NCI-H1436 (cell line): ENCODE results near the gene COLEC12.

ENCODE experiments used
- DNase-seq: peaks from one replicate; lab custom pipeline; 2025; lab: John Stamatoyannopoulos, UW

The COLEC12 gene

DNA sequence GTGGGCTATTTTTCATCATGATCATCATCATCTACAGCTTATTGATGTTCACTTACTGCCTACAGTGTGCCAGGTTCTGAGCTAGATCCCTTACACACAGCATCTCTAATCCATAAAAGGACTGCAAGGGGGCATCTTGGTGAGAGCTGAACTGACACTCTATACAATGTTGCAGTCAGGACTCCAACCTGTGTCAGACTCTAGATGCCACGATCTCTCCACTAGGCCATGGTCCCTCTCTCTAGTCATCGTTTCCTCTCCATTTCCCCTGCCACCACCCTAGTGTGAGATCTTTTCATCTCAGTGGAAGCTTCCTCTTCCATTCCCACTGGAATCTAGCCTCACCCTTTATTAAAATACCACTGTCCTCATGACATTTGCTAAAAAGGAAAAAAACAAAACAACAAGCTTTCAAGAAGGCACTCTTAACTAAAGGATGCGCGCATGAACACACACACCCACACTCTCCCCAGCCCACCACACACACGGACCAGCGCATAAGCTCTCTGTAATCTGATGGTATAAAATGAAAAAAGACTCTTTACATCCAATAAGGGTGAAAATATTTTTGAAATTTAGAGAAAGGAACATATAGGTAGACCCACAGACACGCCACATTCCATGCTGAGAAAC lies 139.3 kb downstream of the COLEC12 start:
- DNase-seq, result no peak

DNA sequence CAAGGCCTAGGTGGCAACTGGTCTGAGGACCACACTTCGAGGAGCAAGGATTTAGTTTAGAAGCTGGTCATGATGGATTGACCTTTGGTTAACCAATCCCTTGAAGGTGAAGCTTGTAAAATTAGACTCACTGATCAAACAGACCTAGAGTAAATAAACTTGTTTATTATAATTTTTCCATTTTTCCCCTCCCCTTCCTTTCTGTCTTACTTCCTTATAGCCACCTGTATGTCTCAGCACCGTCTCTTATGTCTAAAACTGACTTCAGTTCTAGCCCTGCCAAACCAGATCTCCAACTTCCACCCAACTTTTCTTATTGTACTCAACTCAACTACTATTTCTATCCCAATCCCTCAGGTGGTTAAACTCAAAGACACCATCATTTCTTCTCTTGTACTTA lies 139.8 kb downstream of the COLEC12 start:
- DNase-seq, result no peak

DNA sequence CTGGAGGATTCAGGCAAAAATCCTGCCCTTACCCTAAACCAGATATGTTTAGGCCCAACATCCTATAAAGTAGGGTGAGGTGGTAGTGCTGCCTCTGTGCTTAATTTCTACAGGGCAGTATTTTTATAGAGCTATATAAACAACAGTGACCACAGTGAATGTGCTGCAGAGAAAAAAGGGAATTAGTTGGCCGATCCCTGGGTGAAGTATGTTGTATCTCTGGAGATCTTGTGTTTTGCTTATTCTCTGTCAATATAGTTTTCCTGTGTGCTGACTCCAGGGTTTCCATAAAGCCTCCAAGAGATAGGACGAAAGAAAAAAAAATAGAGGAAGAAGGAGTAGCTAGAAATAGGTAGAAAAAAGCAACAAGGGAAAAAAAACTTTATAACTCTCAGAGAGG lies 143.7 kb downstream of the COLEC12 start:
- DNase-seq, result no peak

DNA sequence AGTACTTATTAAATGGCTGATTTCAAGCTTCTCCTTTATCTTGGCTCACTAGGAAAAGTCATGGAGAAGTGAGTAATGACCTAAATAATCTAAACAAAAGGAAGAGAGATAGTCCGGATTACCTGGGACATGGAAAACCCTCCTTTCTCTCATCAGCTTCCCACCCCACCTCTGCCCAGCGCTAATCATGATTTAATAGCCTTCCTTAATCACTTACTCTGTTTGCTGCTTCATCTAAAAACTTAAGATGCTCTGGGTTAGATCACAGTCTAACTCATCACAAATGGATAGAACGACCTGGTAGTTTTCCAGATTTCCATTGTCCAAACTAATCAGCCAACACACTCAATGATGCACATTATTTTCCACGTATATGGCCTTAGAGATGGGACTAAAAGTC lies 144.8 kb downstream of the COLEC12 start:
- no peak for DNase-seq

DNA sequence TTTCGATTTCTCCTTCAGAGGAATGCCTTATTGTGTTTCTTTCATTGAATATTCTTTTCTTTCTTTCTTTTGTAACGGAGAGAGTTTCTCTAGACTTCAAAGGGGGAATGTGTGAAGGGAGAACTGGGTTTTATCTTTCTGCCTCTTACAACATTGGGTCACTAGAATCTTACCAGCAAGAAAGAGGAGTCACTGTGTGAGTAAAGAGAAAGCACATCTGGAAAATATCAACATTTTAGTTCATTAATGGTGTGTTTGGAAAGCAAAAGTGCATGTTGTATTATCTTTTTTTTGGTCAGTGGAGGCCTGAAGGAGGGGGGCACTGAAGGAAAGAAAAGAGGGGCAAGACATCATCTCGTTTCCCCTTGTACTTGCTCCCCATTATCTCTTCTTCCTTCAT lies 146.0 kb downstream of the COLEC12 start:
- DNase-seq, result no peak

DNA sequence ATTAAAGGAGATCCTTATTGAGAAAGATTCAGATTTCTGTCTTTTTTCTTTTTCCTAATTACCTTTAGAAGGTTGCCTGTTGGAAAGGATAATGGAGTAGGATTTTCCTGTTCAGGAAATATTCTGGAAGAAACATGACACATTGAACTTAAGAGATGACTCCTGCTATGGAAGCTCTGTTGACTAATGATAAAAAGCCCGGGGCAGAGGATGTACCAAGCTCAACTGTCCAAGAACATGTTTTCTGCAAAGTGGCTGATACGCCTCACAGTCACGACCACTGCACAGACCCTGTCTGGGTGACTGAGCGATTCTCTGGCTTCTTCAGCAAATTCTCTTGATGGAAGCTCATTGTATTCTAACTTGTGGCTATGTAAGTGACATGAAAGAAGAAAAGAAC lies 146.5 kb downstream of the COLEC12 start:
- no peak for DNase-seq

DNA sequence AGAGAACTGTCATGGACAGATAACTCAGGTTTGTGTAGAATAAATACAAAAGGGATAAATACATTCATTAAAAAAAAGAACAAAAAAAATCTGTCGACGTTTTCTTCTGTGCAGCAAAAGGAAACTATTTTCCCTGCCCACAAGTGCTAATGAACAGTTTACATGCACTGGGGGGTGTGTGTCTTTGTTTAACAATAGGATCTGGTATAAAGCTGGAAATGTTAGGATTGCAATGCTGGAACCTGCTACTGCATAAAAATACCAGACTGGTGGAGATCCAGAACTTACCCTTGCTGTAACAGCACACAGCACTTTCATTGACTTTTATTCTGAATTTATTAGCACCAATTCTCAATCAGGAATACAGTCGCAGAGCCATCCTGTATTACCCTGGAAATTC lies 148.1 kb downstream of the COLEC12 start:
- no peak for DNase-seq

DNA sequence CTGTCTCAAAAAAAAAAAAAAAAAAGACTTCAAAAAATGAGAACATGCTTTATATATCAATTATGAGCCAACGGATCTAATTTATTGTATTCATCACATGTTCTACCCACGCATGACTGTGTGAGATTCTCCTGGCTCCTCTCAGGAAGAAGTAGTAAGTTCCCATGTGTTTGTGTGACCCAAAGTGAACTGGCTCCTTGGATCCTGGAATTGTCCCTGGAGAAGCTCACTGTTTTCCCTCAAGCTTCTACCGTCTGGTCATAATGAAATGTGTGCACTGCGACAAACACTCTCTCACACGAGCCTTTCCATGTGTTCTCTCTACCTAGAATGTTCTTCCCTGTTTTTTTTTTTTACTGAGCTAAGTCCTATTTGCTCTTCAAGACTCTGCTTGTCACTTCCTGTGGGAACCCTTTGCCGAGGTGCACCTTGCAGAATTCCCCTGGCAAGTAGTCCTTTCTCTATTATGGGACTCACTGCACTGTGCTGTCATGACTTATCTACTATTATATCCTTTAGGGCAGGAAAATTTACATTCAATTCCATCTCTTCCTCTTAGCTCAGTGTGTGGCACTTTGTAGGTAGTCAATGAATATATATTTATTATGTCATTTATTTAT lies 149.4 kb downstream of the COLEC12 start:
- no peak for DNase-seq

DNA sequence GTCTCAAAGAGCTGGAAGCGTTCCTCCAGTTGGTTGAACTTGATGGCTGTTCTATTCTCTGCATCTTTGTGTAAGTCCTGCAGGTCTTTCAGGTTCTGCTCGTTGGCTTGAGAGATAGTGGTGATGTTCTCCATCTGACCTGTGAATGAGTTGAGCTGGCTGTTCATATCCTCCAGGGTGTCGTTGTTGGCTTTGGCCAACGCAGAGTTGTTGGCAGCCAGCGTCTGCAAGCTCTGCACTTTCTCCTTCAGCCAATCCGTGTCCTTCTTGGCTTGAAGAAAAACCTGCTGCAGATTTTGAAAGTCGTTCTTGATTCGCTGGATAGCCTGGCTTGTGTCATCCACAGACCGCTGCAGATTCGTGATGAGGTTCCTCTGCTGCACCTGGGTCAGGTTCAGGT lies 153.9 kb downstream of the COLEC12 start:
- no peak for DNase-seq

DNA sequence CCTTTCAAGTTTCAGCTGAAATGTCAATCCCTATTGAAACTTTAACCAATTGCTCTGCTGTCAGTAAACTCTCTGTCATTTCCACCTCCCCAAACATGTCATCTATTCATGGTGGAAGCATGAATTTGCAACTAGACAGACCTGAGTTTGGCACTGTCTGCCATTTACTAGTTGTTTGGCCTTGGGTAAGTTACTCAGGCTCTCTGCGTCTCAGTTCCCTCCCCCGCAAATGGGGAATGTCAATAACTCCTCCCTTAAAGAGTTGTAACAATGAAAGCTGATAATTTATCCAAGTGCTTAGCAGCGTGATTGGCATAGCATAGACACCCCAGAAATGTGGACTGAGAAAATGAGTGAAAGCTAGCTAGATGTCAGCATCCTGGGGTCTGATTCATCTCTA lies 159.4 kb downstream of the COLEC12 start:
- no peak for DNase-seq

DNA sequence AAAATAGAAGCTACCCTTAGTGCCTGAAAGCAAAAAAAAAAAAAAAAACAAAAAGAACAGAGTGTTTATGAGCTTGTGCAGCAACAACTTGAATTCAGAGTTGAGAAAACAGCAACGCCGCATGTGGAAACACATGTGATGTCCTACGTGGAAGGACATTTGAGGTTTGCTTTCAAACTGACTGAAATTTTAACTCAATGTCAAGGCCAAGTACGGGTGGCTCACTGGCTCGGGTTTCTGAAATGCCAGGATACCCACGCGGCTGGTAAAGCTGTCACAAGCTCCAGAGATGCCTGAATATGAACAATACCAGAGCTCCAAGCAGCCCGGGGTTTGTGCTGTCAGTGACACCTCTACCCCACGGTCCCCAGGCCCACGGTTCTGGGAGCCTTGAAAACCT lies 160.5 kb downstream of the COLEC12 start:
- no peak for DNase-seq

DNA sequence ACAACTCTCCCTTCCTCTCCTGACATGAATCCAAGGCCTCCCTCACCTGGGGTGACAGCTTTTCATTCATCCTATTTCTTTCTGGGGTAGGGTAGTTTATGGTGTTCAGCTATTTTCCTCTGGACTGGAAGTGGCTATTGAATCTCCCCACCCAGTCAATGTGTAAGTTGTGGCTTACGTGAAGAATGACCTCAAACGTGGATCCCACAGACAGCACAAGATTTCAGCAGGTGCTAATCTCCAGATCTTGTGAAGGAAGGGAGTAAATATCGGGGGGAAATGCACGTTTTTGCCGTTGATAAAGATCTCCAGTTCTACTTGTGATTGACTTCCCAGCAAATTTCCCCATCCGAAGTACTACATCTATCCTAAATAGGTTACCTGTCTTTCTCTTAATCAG lies 161.3 kb downstream of the COLEC12 start:
- DNase-seq, result no peak

DNA sequence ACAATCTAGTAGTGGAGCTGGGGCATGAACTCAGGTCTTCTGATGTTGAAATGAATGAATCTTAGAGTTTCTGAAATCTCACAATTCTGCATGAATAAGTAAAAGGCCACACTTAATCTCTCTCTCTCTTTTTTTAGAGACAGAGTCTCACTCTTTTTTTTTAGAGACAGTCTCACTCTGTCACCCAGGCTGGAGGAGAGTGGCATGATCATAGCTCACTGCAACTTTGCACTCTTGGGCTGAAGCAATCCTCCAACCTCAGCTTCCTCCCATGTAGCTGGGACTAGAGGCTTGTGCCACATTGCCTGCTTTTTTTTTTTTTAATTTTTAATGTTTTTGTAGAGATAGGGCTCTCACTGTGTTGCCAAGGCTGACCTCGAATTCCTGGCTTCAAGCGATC lies 163.8 kb downstream of the COLEC12 start:
- no peak for DNase-seq

DNA sequence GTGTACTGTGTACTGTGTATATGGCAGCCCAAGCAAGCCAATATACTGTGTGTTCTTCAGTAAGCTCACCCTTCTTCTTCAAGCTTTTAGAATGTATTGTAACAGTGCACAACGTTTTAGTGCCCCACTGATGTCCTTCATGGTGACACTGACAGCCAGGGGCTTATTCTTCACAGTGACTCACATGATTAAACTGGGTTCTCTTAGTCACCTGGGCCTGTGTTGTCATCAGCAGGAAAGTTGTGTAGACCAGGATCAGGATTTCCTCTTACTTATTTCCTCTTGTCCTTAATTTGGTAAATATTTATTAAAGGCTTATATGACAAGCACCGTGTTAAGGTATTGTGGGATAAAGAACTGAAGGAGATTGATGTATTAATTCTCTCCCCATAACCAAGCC lies 164.8 kb downstream of the COLEC12 start:
- no peak for DNase-seq

DNA sequence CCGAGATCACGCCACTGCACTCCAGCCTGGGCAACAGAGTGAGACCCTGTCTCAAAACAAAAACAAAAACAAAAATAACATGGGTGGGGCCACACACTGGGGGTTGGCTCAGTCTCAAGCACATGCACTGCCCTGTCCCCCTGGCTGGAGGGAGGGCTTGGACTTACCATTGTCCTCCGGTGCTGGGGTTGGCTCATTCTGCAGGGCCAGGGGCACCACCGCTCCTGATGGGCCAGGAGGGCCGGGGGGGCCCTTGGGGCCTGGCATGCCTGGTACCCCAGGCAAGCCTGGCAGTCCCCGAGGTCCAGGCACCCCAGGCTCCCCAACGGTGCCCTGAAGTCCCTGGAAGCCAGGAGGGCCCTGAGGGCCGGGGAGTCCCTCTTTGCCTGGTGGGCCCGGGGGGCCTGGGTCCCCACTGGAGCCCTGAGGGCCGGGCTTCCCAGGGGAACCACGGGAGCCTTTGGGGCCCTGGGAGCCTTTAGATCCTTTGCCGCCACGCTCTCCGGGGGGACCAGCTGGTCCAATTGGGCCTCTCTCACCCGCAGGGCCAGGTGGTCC lies 165.8 kb downstream of the COLEC12 start:
- DNase-seq, result no peak

DNA sequence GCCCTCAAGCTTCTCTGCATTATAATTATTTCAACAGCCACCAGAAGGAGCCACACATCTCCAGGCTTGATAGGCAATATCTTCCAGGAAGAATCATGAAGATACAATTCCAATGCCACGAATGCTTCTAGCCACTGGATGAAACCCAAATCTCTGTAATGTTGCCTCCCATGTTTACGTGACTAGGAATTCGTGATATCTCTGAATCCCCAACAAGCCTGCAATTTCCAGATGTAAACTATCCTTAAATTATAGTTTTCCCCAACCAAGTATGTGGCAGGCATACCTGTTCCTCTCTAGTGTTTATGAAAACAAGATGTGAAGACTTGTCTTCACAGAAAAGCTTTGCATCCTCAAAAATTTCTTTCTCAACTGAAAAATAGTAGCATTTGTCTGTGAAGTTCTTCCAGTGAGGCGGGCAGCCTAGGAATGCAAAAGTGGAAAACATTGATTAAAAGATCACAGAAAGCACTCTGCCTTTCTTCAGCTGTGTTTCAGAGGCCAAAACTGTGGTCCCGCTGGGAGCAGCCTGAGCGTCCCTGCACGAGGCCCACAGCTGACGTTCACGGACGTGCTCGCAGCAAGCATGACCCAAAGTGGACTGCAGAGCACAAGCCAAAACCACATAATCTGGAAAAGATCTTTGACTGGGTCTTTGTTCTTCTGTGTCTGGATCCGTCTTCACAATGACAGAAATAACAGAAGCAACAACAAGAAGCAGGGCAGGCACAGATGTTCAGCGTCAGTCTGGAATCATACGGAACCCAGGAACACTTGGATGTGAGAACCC lies 167.6 kb downstream of the COLEC12 start:
- no peak for DNase-seq

DNA sequence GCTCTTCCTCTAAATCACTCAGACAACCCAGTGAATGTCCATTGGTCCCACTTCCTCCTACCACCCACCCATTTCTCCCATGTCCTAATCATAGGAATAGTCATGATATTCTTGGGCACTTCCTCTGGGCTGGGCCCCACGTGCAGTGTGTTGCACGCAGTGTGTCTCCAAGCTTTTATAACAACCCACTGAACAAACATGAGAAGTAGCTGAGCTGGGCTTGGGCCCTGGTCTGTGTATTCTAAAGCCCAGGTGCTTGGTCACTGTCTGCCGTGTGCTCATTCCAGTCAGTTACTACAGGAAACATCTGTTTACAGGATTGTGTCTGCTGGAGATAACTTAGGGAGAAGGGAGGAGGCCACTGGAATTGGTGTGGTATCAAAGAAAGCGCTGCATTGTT lies 168.5 kb downstream of the COLEC12 start:
- no peak for DNase-seq

DNA sequence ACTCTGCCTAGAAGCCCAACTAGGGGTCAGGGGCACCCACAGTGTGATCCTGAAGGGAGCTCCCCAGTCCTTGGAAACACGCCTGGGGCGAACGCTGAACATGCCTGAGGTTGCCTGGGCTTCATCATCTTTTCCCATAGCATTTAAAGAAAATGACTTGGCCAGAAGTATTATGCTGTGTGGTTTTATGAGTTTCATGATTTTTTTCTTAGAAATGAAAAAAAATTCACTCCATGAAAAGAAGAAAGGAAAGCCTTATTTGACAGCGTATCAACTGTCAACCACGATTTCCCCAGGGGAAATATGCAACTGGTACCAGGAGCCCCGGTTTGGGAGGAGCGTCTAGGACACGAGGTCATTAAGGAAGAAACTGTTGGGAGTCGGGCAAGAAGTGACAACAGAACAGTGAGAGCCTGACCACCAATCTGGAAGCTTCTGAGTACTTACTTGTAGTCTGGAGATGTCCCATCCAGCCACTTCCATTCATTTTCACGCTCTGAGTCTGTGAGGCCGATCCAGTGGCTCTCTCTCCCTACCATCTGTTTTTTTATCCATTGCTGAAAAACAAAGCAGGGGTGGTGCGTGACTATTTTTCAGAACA lies 169.2 kb downstream of the COLEC12 start:
- no peak for DNase-seq

DNA sequence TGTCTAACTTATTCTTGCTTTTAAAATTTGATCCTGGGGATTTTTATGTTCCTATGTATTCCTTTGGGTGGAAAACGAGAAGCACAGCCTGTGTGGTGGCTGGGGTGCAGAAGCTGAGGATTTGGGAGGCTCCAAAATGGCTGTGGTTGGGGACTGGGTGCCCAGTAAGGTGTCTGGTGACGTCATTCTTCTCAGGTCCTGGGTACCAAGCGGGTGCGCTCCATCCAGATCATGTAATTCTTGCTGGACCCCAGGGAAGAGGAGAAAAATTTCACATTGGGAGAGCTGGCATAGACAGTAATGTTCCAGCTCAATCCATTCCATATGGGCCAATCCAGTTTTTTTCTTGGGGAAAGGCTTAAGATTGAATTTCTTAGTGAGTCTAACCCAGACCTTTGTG lies 171.6 kb downstream of the COLEC12 start:
- DNase-seq, result no peak

DNA sequence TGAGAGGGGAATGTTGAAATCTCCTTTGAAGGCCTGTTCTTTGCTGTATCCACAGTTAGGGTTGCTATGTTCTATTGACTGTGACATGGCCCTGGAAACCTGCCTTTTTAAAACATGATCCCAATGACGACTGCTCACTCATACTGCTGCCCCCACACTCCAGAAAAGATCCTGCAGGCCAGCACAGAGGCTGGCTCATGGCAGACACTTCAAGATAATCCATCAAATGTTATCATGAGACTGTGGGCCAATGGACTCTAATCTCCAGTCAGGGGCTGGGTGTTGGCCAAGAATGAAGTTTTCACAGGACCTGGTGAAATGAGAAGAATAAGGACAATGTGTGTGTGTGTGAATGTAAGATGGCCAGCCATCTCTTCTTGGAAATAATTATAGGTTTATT lies 173.7 kb downstream of the COLEC12 start:
- DNase-seq, result no peak

DNA sequence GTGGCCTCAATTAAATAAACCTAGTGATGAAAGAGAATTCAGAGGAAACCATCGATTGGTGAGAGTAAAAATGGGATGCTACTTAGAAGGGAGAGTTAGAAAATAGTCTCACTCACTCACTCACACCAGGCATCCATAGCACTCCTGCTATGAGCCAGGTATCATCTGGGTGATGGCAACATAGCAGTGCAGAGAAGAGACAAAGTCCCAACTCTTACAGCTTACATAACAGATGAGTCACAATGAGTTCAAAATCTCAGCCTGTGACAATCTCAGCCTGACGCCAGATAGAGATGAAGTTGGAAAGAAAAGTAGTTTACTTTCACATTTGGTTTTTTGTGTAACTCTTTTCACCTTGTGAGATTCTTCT lies 177.3 kb downstream of the COLEC12 start:
- no peak for DNase-seq

DNA sequence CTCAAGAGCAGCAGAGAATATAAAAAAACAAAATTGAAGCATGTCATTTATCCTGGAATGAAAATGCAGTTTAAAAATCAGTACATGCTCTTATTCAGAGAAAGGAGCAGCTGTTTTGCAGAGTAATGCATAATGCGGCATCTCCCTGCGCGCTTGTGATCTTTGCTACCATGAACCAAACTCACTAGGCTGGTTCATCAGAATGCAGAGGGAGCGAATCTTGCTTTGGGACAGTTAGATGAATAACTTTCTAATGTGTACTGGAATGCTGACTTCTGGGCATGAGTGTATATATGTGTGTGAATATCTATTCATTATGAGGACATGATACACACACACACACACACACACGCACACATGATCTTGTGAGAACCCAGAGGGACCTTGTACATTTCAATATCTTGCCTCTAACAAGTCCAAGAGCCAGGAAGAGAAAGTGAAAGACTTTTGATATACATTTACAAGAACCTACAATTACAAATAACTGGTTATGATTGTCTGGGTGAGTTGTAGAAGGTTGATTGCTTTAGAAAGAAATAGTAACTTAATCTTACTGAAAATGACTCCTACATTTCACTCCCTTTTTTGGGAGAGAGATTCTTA lies 178.5 kb downstream of the COLEC12 start:
- DNase-seq, result no peak
